K562 (cell line): Measurements from ENCODE around the gene TRMT10B. TPM values are rescaled to one million over a fixed set of nuclear protein-coding genes. Genes with fewer than 3 reads are reported as not detected.
A peak's percentile ranks its signal among the peaks of the same experiment; 100 is the strongest.

ENCODE experiments used
- ARID2 ChIP-seq: fragments of 450-650 bp; IDR thresholded peaks from 2 replicates; pipeline ENCODE4 v1.6.1; 2017; ENCODE audit warnings: antibody characterized with exemption, mild to moderate bottlenecking
- CBFA2T3 ChIP-seq: fragments of 450-650 bp; IDR thresholded peaks from 2 replicates; pipeline ENCODE4 v1.6.1; 2017
- CCNT2 ChIP-seq: IDR thresholded peaks from 2 replicates; pipeline ENCODE4 v1.6.1; 2011; ENCODE audit warnings: borderline replicate concordance, low read depth, mild to moderate bottlenecking, moderate library complexity, mixed read lengths, low read length; ENCODE audit not compliant: insufficient read length; ENCODE audit errors: extremely low read depth
- CREB1 ChIP-seq, 2 experiments: sonication (generic) in 1 of 2; formaldehyde crosslinking in 1 of 2; IDR thresholded peaks; 2 replicates each; pipeline versions ENCODE4 v1.6.1 to v1.8.0; 2012 to 2022; ENCODE audit warnings: inconsistent platforms in 1 of 2, mild to moderate bottlenecking in 1 of 2, missing genetic modification reagents in 1 of 2, moderate library complexity in 1 of 2
- DPF2 ChIP-seq: fragments of 450-650 bp; IDR thresholded peaks from 2 replicates; pipeline ENCODE4 v1.6.1; 2016
- ETS2 ChIP-seq: IDR thresholded peaks from 2 replicates; pipeline ENCODE4 v1.6.1; 2016; ENCODE audit warnings: borderline replicate concordance, missing genetic modification characterization, mild to moderate bottlenecking, moderate library complexity, missing compliant biosample characterization; ENCODE audit not compliant: poor library complexity, severe bottlenecking
- ETV5 ChIP-seq: sonication (generic); formaldehyde crosslinking; IDR thresholded peaks from 2 replicates; pipeline ENCODE4 v1.4.0; 2020; ENCODE audit warnings: low read depth, mild to moderate bottlenecking, missing genetic modification reagents
- FOXP4 ChIP-seq: sonication (generic); formaldehyde crosslinking; IDR thresholded peaks from 2 replicates; pipeline ENCODE4 v1.8.0; 2022; ENCODE audit warnings: mild to moderate bottlenecking, missing genetic modification reagents, borderline replicate concordance
- GATAD2A ChIP-seq: fragments of 450-650 bp; IDR thresholded peaks from 2 replicates; pipeline ENCODE4 v1.6.1; 2017
- GTF2B ChIP-seq: IDR thresholded peaks from 2 replicates; pipeline ENCODE4 v1.6.1; 2011; ENCODE audit not compliant: insufficient read length; ENCODE audit errors: extremely low read depth
- HLTF ChIP-seq: fragments of 450-650 bp; IDR thresholded peaks from 2 replicates; pipeline ENCODE4 v1.6.1; 2016
- IFI16 ChIP-seq: fragments of 250-450 bp; sonication (Bioruptor Pico); IDR thresholded peaks from 2 replicates; pipeline ENCODE4 v2.1.2; 2022; ENCODE audit warnings: mild to moderate bottlenecking, inconsistent platforms
- ILF3 ChIP-seq: fragments of 450-650 bp; IDR thresholded peaks from 2 replicates; pipeline ENCODE4 v1.6.1; 2018; ENCODE audit warnings: antibody characterized with exemption, mild to moderate bottlenecking, moderate library complexity, borderline replicate concordance
- MBD1 ChIP-seq: fragments of 250-450 bp; sonication (Bioruptor Pico); IDR thresholded peaks from 2 replicates; pipeline ENCODE4 v1.8.0; 2022; ENCODE audit warnings: inconsistent platforms
- MCM2 ChIP-seq: fragments of 450-650 bp; IDR thresholded peaks from 2 replicates; pipeline ENCODE4 v1.6.1; 2017; ENCODE audit warnings: low read depth, mild to moderate bottlenecking
- MCM7 ChIP-seq, 2 experiments: fragments of 450-650 bp; IDR thresholded peaks; 2 replicates each; pipeline ENCODE4 v1.6.1; 2016 to 2018
- MTA3 ChIP-seq: fragments of 450-650 bp; formaldehyde crosslinking; IDR thresholded peaks from 2 replicates; pipeline ENCODE4 v1.6.1; 2017; ENCODE audit warnings: mild to moderate bottlenecking, borderline replicate concordance
- MYNN ChIP-seq, 2 experiments: sonication (generic); formaldehyde crosslinking in 1 of 2; IDR thresholded peaks; 2 replicates each; pipeline versions ENCODE4 v1.5.0 to v1.6.1; 2016 to 2020; ENCODE audit warnings: antibody characterized with exemption in 1 of 2, missing genetic modification reagents in 1 of 2
- NCOA1 ChIP-seq: fragments of 450-650 bp; IDR thresholded peaks from 2 replicates; pipeline ENCODE4 v1.6.1; 2016; ENCODE audit warnings: low read depth
- NFE2 ChIP-seq: IDR thresholded peaks from 2 replicates; pipeline ENCODE4 v1.6.1; 2014; ENCODE audit warnings: antibody characterized with exemption, low read depth
- TAL1 ChIP-seq: fragments of 450-650 bp; IDR thresholded peaks from 2 replicates; pipeline ENCODE4 v1.6.1; 2016; ENCODE audit warnings: mild to moderate bottlenecking
- ZNF253 ChIP-seq: fragments of 250-450 bp; sonication (Bioruptor Pico); conservative IDR thresholded peaks from 2 replicates; pipeline ENCODE4 v1.6.1; 2021; ENCODE audit warnings: mild to moderate bottlenecking
- ZNF431 ChIP-seq: sonication (generic); formaldehyde crosslinking; IDR thresholded peaks from 2 replicates; pipeline ENCODE4 v1.8.0; 2022; ENCODE audit warnings: mild to moderate bottlenecking, missing genetic modification reagents
- ZNF583 ChIP-seq: fragments of 250-450 bp; sonication (Bioruptor Pico); IDR thresholded peaks from 2 replicates; pipeline ENCODE4 v1.4.0; 2020
- ZNF707 ChIP-seq: fragments of 250-450 bp; sonication (Bioruptor Pico); conservative IDR thresholded peaks from 2 replicates; pipeline ENCODE4 v1.8.0; 2022; ENCODE audit warnings: inconsistent platforms, mild to moderate bottlenecking, moderate library complexity
- ZNF77 ChIP-seq: fragments of 250-450 bp; sonication (Bioruptor Pico); IDR thresholded peaks from 2 replicates; pipeline ENCODE4 v1.5.0; 2020
- polyA plus RNA-seq, 8 experiments: library from polyadenylated mRNA; depleted of rRNA in 4 of 8; stranded (reverse) in 5 of 8; unstranded in 3 of 8; fragments of >200 nt; fragmentation: Nextera tagmentation in 2 of 8; fragmentation: Illumina TruSeq in 1 of 8; extraction: Ambion mirVana in 2 of 8; extraction: Trizol in 1 of 8; gene quantifications; 2 replicates each; pipeline versions ENCODE4 v1.2.1 to v1.2.3, GENCODE V29; 2011 to 2014; ENCODE audit warnings: inconsistent platforms in 1 of 8, missing spikeins in 1 of 8
- total RNA-seq, 7 experiments: library from RNA; depleted of rRNA in 6 of 7; stranded (reverse); fragments of >200 nt in 6 of 7; fragmentation: Illumina TruSeq in 2 of 7; extraction: Trizol in 2 of 7; gene quantifications; 2 replicates each; pipeline versions ENCODE4 v1.2.1 to v1.2.3, GENCODE V29; 2011 to 2021; ENCODE audit warnings: low replicate concordance in 1 of 7

Gene TRMT10B
- total and polyA plus RNA-seq, 9 of the 15 experiments (the other 6 are each of a cell fraction or from before 2014, with no cell fraction given), result 2.9 to 13.4 (median 7.0) TPM

- TF ChIP-seq ILF3 (no peak), IFI16 (CRISPR knock-in tag) (no peak), CCNT2 (peak; percentile 72), ZNF253 (CRISPR knock-in tag) (no peak), NFE2 (peak; percentile 4; the same call in 1 of the 2 replicates), MCM2 (no peak), CBFA2T3 (no peak), TAL1 (no peak), DPF2 (no peak), ZNF583 (0 out of 2 replicates have a peak, but pooled peaks have one; percentile 26), MBD1 (CRISPR knock-in tag) (no peak), HLTF (peak; percentile 29), ARID2 (no peak), ETV5 (CRISPR knock-in tag) (peak; percentile 95), GATAD2A (no peak), NCOA1 (peak; percentile 94), ZNF77 (CRISPR knock-in tag) (no peak), ZNF431 (peak; percentile 67; the same call in 1 of the 2 replicates), CREB1 (IDR thresholded peaks at IDR 0.05) (peak; percentile 63), CREB1 (CRISPR knock-in tag; IDR thresholded peaks at IDR 0.05) (peak; percentile 82), FOXP4 (peak; percentile 18; the same call in 1 of the 2 replicates), MYNN (IDR thresholded peaks at IDR 0.05) (no peak), MYNN (CRISPR knock-in tag; IDR thresholded peaks at IDR 0.05) (no peak; the same call in 1 of the 2 replicates), MCM7 (IDR thresholded peaks at IDR 0.05) (no peak), MTA3 (peak; percentile 88), ETS2 (tag) (no peak), GTF2B (no peak), ZNF707 (no peak)
These were observed 31.2 kb downstream of the TRMT10B start, which contains the start of gene EXOSC3 (continued) for GRCh38 chr9:37784616-37785483.
